Small intestine (tissue), 7 donors: Measurements from ENCODE around the gene ENC1. TPM values are rescaled to one million over a fixed set of nuclear protein-coding genes. Genes with fewer than 3 reads are reported as not detected.

ENCODE experiments used
- DNase-seq, 2 donors: peaks; one replicate each; pipeline versions ENCODE4 v3.0.0 to v3.0.0-alpha.2; 2013
- FAIRE-seq: peaks from 2 replicates; lab custom pipeline; 2012; peaks lifted over from hg19 to GRCh38; lab: Jason Lieb, UNC
- H3K27ac ChIP-seq, 3 donors: one replicate each; pipeline ENCODE4 v1.5.1; 2013; ENCODE audit warnings: low read length in 2 of 3, mild to moderate bottlenecking in 2 of 3, control low read depth in 1 of 3, inconsistent platforms in 1 of 3, low read depth in 1 of 3, moderate library complexity in 1 of 3
- H3K27me3 ChIP-seq, 3 donors: one replicate each; pipeline ENCODE4 v1.6.1; 2013; ENCODE audit warnings: low read length in 3 of 3, inconsistent platforms in 1 of 3; ENCODE audit not compliant: control insufficient read depth in 3 of 3, insufficient read depth in 3 of 3
- H3K36me3 ChIP-seq, 3 donors: one replicate each; pipeline ENCODE4 v1.6.1; 2013; ENCODE audit warnings: low read length in 3 of 3, inconsistent platforms in 1 of 3, low read depth in 1 of 3, mild to moderate bottlenecking in 1 of 3, moderate library complexity in 1 of 3; ENCODE audit not compliant: control insufficient read depth in 3 of 3, insufficient read depth in 2 of 3
- H3K4me1 ChIP-seq, 3 donors: one replicate each; pipeline ENCODE4 v1.6.1; 2013; ENCODE audit warnings: low read length in 2 of 3, inconsistent platforms in 1 of 3, low read depth in 1 of 3, mild to moderate bottlenecking in 1 of 3, moderate library complexity in 1 of 3; ENCODE audit not compliant: control insufficient read depth in 3 of 3, insufficient read depth in 2 of 3
- H3K4me3 ChIP-seq, 3 donors: one replicate each; pipeline ENCODE4 v1.5.1; 2013; ENCODE audit warnings: low read length in 3 of 3, control low read depth in 1 of 3, inconsistent platforms in 1 of 3, low read depth in 1 of 3, mild to moderate bottlenecking in 1 of 3, moderate library complexity in 1 of 3
- H3K9me3 ChIP-seq, 2 donors: one replicate each; pipeline ENCODE4 v1.6.1; 2013; ENCODE audit warnings: low read depth in 1 of 2, low read length in 1 of 2; ENCODE audit not compliant: control insufficient read depth in 2 of 2, insufficient read depth in 1 of 2
- WGBS, 3 donors: extraction: QIAGEN DNeasy Blood & Tissue Kit; methylation state at CpG; one replicate each; pipeline ENCODE4 v1.1.7; 2013; 5-methylcytosine and 5-hydroxymethylcytosine counted together
- polyA plus RNA-seq, 4 donors: library from polyadenylated mRNA; stranded (reverse) in 3 of 4; unstranded in 1 of 4; fragments of 200-250 nt in 3 of 4; fragments of 120-200 nt in 1 of 4; gene quantifications; one replicate each; pipeline versions ENCODE4 v1.2.1 to v1.2.3, GENCODE V29; 2013
- donor health status: healthy with polysubstance abuse.
- donor health status: control.
- donor health status: control.
- donor health status: Bipolar disorder and iron deficiency.
- donor health status: healthy.

Gene ENC1
- polyA plus RNA-seq, 4 donors = 6.8 to 107 (median 16.9) TPM

- 0 to 1% (median 0%) methylated on average over 47 of the region's 47 CpGs for WGBS, 3 donors
- H3K4me1 ChIP-seq = peaks cover 0 to 28% (median 8%) of the 10 kb centered on the region in 3 donors
- FAIRE-seq = no peak
Measured at GRCh38 chr5:74640954-74641734, 616 bp upstream of the ENC1 start.

GRCh38 chr5:74639807-74640449, 600 bp downstream of the ENC1 start:
- peak in 1 of 2 donors; percentile 41 for DNase-seq
- H3K9me3 ChIP-seq = no peaks in the 10 kb centered on the region
- no peak for FAIRE-seq
- 0 to 1% (median 0%) methylated on average over 49 to 57 of the region's 57 CpGs for WGBS, 3 donors
- H3K4me3 ChIP-seq = peak overlapping the region; percentile 68 to 74 (median 74)
- H3K4me1 ChIP-seq = peaks cover 2 to 40% (median 8%) of the 10 kb centered on the region in 3 donors
- H3K27ac ChIP-seq = peak overlapping the region; percentile 91 to 97 (median 96)
- no peaks in the 10 kb centered on the region for H3K27me3 ChIP-seq
- peaks cover 0 to 18% (median 1%) of the 10 kb centered on the region in 3 donors for H3K36me3 ChIP-seq

More at GRCh38 chr5:74640954-74641734, 616 bp upstream of the ENC1 start:
- peak overlapping the region; percentile 19 to 74 (median 68) for H3K4me3 ChIP-seq
- H3K27me3 ChIP-seq = no peaks in the 10 kb centered on the region
- no peaks in the 10 kb centered on the region for H3K9me3 ChIP-seq
- peak overlapping the region; percentile 91 to 97 (median 96) for H3K27ac ChIP-seq
- peaks cover 0 to 6% (median 0%) of the 10 kb centered on the region in 3 donors for H3K36me3 ChIP-seq
- DNase-seq = peak; percentile 98 to 99

GRCh38 chr5:74638970-74639806, 1.3 kb downstream of the ENC1 start:
- DNase-seq (peak in 1 of 2 donors; percentile 50), FAIRE-seq (no peak)
- H3K9me3 ChIP-seq = no peaks in the 10 kb centered on the region
- peaks cover 2 to 47% (median 8%) of the 10 kb centered on the region in 3 donors for H3K4me1 ChIP-seq
- no peaks in the 10 kb centered on the region for H3K27me3 ChIP-seq
- WGBS, 3 donors = 4 to 11% (median 10%) methylated on average over 10 of the region's 10 CpGs
- H3K36me3 ChIP-seq = peaks cover 0 to 25% (median 6%) of the 10 kb centered on the region in 3 donors
- peak overlapping the region; percentile 68 to 74 (median 74) for H3K4me3 ChIP-seq
- H3K27ac ChIP-seq = peak overlapping the region; percentile 91 to 97 (median 96)

- WGBS, 3 donors = 17 to 40% (median 30%) methylated on average over 1 of the region's 1 CpG
- H3K9me3 ChIP-seq = no peaks in the 10 kb centered on the region
- H3K36me3 ChIP-seq = peaks cover 0 to 30% (median 6%) of the 10 kb centered on the region in 3 donors
- DNase-seq = no peak
- H3K27ac ChIP-seq = peak overlapping the region in 2 of 3 donors; percentile 70 to 97
- H3K27me3 ChIP-seq = no peaks in the 10 kb centered on the region
- peaks cover 2 to 43% (median 8%) of the 10 kb centered on the region in 3 donors for H3K4me1 ChIP-seq
- FAIRE-seq = no peak
- H3K4me3 ChIP-seq = peak overlapping the region; percentile 68 to 74 (median 74)
Measured at GRCh38 chr5:74638544-74638969, 2.0 kb downstream of the ENC1 start.

- DNase-seq (peak; percentile 67 to 80), FAIRE-seq (no peak)
- peaks cover 0 to 38% (median 6%) of the 10 kb centered on the region in 3 donors for H3K36me3 ChIP-seq
- peaks cover 3 to 48% (median 12%) of the 10 kb centered on the region in 3 donors for H3K4me1 ChIP-seq
- H3K9me3 ChIP-seq = no peaks in the 10 kb centered on the region
- WGBS, 3 donors = 18 to 64% (median 41%) methylated on average over 4 of the region's 4 CpGs
- H3K4me3 ChIP-seq = peak overlapping the region in 1 of 3 donors; percentile 74
- H3K27ac ChIP-seq = peak overlapping the region in 1 of 3 donors; percentile 97
- no peaks in the 10 kb centered on the region for H3K27me3 ChIP-seq
Measured at GRCh38 chr5:74636552-74636951, 4.0 kb downstream of the ENC1 start.

- Histone ChIP-seq H3K4me1 (peaks cover 5 to 52% (median 14%) of the 10 kb centered on the region in 3 donors), H3K36me3 (peaks cover 0 to 42% (median 6%) of the 10 kb centered on the region in 3 donors), H3K4me3 (peak overlapping the region in 1 of 3 donors; percentile 74), H3K27ac (peak overlapping the region in 1 of 3 donors; percentile 97), H3K9me3 (no peaks in the 10 kb centered on the region), H3K27me3 (no peaks in the 10 kb centered on the region)
- FAIRE-seq = no peak
- WGBS, 3 donors = 57 to 79% (median 73%) methylated on average over 12 of the region's 12 CpGs
- peak in 1 of 2 donors; percentile 42 for DNase-seq
Measured at GRCh38 chr5:74636149-74636548, 4.4 kb downstream of the ENC1 start.

GRCh38 chr5:74634611-74635286, 5.8 kb downstream of the ENC1 start:
- no peak for FAIRE-seq
- no peaks in the 10 kb centered on the region for H3K9me3 ChIP-seq

More at GRCh38 chr5:74634611-74635286, 5.8 kb downstream of the ENC1 start:
- 70 to 85% (median 79%) methylated on average over 16 of the region's 16 CpGs for WGBS, 3 donors
- no peaks in the 10 kb centered on the region for H3K27me3 ChIP-seq
- peaks cover 0 to 46% (median 6%) of the 10 kb centered on the region in 3 donors for H3K36me3 ChIP-seq
- no peak for DNase-seq
- peak overlapping the region in 2 of 3 donors; percentile 26 to 39 for H3K27ac ChIP-seq
- H3K4me1 ChIP-seq = peaks cover 5 to 54% (median 18%) of the 10 kb centered on the region in 3 donors
- H3K4me3 ChIP-seq = no peak overlapping the region
